GM04503 (cell line): ENCODE data around the gene AFAP1.
A peak's percentile ranks its signal among the peaks of the same experiment; 100 is the strongest.

Experiments used
- DNase-seq: peaks from one replicate; pipeline ENCODE4 v3.0.0-alpha.2; 2012; ENCODE audit warnings: low read depth

Gene AFAP1

DNA sequence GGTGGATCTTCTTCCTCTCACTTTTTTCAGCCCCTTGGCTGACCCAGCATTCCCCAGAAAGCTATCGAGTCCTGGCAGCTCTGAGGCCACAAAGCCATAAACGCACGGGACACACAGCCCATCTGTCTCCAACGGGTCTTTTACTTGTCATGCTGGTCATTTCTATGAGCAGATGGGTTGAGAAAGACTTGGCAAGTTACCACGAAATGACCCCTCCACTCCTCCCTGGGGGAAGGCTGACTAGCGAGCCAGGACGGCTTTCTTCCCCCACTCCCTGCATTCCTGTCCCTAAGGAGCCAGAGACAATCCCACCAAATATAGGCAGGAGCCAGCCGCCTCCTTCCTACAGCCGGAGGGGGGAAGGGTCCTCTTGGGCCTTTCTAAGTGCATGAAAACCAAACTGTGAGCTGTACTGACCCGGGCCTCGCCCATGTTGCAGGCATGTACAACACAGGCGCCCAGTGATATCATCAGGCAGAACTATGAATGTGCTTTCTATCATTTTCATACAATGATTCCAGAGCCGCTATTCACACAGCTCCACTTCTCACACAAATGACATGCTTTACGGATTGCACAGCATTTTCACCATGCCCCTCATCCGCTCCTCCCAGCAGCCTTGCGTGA lies 28.6 kb downstream of the AFAP1 start:
- DNase-seq = peak; percentile 78

DNA sequence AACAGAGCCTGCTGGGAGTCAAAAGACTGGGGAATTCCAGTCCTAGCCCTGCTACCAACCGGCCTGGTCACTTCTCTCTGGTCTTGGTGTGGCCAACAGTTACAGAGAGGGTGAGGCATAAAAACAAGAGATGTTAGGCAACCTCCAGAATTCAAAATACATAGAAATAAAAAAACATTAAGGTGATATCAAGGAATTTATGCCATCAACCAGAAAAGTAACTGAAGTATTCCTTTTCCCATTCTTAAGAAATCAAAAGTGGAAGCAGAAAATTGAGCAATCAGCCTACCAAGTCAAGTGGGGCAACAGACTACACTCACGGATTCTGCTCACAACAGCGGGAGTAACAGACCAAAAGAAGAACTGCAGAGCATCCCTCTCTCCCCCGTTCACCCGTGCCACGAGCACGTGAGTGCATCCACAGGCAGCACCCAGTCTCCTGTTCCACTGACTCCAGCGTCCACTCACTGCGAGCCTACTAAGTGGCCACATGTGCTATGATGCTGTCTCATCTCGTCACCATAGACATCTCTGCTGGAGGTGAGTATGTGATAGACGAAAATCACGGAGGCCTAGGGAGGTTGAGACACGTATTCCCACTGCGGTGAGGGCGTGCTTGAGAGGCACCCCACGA lies 29.3 kb downstream of the AFAP1 start:
- no peak for DNase-seq

DNA sequence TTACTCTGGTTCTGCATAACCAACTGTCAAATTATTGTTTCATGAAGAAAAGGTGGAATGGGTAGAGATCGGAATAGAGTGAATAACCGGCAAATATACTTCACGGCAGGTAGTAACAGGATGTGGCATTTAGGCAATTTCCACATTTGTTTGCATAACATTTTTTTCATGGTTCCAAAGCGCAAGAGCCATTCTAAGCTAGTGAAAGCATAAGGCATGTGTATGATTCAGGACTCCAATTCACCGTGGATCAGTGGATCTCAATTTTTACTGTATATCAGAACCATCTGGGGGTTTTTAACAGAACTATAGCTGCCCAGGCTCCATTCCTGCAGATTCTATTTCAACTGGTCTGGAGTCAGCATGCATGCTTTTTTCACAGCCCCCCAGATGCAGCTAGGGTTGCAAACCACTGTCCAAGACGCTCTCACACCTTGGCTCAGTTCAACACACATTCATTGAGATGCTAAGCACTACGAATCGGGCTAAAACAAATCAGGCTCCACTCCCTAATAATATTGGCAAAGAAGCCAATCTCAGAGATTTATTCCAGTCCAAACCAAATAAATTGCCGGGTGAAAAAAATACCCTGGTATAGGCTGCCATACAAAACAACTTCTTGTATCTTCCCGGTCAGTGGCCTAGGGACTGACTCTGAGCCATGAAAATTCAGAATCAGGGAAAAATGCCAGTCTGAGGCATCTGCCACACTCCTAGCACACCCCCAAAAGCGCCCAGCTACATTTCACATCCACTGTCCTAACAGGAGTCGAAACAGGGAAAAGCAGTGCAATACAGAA lies 30.0 kb downstream of the AFAP1 start:
- no peak for DNase-seq

DNA sequence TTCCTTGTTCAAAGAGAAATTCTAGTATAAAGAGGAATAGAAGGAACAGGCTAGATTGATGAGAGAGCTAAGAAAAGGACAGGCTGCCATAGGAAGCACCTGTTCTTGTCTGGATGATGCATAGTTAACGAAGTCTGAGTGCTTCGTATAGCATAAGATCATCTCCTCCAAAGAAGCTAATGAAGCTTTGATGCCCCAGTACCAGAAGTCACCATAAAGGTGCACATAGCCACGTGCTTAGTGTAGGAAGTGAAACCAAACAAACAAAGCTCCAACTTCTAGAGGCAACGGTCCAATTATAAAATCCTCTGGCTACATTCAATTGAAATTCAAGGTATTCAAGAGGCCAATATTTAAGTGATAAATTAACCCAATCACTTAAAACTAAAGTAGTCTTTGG lies 31.0 kb downstream of the AFAP1 start:
- DNase-seq = no peak

DNA sequence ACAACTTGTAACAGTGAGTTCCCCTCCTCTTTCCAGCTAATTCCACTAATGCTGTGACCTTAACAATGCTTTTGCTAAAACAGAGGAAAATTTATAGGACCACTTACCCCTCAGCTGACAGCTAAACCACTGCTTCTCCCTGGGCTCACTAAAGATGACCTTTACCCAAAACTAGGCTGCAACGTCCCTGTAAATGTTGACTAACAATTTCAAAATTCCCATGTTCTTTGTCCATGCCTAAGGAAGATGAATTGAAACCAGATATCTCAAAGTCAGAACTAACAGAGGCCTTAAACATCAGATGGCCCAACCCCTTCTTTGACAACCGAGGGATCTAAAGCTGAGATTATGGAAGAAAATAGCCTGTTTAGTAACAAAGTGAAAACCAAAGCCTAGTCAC lies 32.5 kb downstream of the AFAP1 start:
- DNase-seq = no peak

DNA sequence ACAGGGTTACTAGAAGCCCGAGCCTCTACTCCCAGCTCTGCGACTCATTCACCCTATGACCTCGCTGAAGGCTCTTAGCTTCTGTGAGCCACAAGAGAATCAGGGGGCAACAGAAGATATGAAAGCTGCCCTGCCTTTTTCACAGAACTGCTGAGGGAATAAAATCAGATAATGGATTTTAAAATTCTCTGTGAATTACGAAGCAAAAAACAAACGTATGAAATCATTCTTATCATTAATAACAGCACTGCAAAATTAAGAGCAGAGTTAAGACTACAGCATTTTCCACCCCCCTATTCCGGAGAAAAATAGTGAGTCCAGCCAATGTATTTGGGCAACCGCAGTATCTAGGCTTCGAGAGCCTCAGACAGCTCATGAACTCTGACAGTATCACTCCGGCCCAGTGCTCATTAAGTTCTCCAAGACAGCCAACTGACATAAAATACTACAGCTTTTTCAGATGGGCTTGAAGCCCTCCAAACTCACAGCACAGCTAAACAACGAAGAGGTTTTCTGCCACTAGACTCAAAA lies 33.4 kb downstream of the AFAP1 start:
- DNase-seq = no peak

DNA sequence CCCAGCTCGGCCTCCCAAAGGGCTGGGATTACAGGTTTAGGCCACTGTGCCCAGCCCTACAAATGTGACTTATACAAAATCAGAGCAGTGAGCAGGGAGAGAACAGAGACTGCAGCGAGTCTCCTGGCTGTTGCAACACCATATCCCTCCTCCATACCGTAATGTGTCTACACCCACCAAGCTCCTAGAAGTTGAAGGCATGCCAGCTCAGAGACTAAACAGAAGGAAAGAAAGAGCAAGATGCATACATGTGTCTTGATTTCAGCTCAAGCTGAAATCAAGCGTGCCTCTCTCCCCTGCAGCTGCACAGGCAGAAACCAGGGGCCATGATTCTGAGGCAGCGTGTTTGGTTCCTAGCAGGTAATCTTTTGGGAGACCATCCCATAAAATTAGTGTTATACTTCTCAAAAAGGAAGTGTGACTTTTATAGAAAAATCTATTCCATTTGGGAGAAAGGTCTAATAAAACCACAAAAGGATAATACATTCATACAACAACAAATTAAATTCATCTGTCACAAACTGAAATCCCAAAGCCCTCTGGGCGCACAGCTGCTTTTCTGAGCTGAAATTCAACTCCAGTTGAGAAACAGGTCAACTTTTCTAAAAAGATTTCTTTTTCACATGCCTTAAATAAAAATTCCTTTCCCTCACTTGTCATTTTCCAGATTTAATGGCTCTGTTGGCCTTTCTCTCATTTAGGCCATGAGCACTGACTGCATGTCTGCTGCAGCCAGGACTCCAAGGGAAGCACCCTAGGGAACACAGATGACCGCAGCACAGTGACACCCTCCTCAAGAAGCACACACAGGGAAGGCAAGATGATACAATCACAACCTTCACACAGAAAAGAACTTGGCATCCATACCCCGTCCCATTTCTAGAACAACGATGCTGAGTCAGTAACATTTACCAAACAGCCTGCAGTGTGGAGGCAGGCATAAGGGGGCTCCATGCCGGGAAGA lies 34.4 kb downstream of the AFAP1 start:
- DNase-seq = peak; percentile 89

DNA sequence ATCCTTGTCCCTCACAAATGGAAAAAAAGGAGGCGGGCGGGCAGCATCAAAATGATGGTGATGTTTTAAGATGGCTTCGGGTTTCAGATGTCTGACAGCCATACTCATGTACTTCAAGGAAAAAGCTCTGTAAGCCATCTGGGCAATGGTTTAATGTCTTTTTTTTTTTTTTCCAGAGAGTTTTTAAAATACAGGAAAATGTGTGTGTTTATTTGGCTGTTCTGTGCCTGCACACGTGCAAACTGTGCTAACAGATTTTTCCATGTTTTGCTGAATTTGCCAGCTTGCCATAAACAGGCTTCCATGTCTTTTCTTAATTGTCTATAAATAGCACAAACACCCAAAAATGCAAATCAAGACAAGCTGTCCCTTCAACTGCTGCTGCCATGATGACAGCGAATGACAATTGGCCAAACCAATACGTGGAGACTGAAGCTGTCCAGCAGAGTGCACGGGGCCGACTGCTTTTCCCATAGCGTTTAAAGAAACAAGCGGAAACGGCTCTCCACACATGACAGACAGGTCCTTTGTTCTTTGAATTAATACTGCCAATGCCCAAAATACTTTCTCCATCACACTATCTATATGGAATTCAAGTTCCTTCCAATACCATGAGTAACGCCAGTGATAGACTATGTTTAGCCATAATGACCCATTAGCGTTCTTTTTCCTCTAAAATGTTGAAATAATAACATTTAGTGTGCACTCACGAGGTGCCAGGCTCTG lies 35.7 kb downstream of the AFAP1 start:
- peak; percentile 95 for DNase-seq

DNA sequence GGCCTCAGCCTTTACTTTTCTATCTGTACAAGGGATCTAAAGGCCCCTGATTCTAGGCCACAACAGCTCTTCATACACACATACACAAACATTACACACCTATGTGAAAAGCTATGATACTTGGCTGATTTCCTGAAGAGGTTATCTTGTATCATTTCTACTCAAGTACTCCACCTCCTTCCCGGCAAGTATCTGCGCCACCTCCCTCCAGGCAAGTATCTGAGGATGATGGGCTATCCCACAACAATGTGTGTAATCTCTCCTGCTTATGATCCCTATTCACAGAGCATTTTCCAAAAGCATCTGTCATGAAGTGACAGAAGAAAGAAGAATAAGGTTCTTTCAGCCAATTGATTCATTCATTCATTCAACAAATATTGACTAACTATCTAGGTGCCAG lies 36.8 kb downstream of the AFAP1 start:
- DNase-seq = no peak

DNA sequence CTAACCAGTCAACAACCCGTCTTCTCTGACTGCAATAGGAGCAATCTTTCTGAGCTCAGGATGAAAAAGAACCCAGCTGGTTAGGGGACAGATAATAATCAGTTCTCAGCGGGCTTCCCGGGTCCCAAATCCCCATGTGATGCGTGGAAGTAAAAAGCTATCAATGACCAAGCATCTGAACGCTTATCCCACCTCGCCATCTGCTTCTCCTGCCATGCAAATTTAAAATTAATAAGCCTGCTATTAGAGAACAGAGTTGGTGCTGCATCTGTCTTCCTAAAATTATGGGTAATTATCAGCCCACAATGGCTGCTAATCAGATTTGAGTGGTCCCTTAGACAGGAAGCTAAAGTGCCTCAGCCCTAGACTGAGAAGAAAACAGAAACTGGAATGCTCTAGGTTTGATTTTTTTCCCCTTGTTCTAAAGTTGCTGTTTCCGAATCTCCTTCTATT lies 37.5 kb downstream of the AFAP1 start:
- no peak for DNase-seq

DNA sequence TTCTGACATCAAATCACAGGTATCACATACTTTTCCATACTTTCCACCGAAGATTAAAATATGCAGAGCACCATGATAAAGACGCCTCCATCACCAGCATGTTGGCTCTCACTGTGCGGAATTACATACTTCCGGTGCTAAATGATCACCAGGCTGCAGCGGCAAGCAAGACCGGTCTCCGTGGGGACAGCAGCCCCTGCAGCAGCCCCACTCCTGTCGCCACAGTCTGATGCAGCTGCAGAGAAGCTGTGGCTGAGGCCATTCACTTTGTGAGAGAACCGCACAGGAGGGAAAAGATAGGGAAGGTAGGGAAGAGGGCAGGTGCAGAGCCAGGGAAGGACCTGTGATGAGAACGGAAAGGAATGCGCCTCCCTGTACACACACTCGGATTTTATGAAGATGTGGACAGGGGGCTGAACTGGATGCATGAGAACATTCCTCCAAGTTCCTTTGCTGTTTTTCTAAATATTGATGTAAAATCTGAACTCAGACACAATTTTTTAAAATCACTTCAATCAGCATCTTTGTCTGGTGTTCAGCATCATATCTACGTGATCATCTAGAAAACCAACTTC lies 38.3 kb downstream of the AFAP1 start:
- no peak for DNase-seq

DNA sequence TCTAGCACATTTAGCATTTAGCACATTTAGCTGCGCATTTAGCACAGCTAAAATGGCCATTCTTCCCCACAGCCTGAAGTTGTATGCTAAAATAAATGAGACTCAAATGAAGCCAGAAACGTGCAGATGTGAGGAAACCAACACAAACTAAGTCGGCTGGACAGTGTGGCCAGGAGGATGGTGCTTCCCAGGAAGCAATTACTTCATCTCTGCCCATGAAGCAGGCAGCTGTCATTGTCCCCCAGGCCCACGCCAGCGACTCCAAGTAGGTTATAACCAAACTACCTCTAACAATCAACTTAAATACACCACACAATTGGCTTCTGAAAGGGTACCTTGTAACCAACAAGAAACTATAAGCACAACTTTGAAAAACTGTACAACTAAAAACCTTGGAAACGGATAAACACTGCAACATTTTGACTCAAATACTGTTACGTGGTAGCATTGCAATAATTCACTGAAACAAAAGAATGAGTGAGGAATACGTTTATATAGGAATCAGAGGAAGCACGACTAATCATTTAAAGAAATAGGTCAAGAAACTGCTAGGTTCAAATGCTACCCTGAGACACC lies 39.2 kb downstream of the AFAP1 start:
- DNase-seq = no peak

DNA sequence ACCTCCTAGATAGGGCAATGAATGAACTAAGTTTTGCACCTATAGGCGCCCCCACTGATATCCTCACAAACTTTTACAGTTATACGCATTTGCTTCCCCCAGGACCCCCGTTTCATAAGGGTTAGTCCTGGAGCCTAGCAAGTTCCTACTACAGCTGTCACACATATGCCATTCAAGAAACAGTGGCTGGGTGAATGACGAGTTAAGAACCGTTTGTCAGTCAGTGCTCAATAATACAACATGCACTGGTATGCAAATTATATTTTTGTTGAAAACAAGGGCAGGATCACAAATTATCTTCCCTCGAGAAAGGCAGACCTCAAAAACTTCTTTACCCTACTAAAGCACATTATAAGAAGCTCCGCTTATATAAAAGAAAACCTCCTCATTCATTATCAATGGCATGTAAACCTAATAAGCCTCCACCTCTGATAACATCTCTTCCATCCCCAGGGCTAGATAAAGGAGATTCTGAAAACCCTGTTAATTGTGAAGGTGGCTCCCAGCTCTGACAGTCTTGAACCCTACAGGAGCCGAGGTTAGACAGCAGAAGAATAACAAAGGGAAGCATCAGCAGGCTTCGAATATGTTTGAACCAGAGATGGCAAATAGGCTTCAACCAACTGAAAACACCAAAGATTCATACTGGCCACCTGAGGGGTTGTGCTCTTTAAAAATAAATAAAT lies 40.3 kb downstream of the AFAP1 start:
- DNase-seq = no peak

DNA sequence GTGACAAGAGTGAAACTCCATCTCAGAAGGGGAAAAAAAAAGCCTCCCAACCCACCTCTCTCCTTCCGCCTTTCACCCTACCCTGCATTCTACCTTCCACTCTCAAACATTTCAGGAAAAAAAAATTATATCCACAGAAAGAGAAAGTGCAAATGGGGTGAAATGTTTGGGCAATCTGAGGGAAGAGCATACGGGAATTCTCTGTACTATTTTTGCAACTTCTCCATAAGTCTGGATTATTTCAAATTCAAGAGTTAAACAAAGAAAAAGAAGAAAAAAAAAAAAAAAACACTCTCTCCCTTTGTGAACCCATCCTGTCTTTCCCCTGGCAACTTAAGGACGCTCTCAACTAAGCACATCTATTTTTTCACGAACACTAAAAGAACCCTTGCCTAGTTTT lies 41.3 kb downstream of the AFAP1 start:
- DNase-seq = no peak

DNA sequence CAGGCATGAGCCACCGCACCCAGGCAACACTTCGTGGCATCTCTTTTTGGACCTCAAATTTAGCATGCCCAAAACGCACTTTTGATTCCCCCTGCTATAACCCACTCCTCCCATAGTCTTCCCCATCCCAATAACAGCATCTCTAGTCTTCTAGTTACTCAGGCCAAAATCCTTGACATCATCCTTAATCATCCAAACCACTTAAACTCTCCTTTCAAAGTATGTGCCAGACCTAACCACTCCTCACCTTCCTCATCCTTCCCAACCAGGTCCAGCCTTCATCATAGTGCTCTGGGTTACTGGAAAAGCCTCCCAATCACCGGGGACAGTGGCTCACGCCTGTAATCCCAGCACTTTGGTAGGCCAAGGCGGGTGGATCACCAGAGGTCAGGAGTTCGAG lies 41.9 kb downstream of the AFAP1 start:
- DNase-seq = no peak

DNA sequence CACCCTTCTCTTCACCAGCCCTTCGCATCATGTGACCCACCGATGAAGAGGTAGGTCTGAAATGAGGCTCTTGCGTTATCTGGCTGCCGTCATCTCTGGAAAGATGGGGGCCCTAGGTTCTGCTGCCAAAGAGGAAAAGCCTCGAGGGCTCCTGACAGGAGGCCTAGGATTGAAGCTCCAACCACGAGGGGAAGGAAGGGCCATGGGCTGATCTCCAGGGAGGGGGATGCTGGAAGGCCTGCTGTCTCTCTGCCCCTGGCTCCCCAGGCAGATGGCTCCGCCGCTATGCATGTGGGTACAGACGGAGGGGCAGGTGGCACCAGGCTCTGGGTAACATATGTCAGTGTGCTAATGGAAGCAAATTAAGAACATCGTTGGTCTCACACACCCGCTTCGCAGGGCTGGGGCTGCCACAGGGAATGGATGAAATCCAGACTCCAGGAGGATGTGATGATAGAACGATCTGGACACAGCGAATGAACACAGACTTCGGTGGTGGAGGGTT lies 44.9 kb downstream of the AFAP1 start:
- DNase-seq = no peak

DNA sequence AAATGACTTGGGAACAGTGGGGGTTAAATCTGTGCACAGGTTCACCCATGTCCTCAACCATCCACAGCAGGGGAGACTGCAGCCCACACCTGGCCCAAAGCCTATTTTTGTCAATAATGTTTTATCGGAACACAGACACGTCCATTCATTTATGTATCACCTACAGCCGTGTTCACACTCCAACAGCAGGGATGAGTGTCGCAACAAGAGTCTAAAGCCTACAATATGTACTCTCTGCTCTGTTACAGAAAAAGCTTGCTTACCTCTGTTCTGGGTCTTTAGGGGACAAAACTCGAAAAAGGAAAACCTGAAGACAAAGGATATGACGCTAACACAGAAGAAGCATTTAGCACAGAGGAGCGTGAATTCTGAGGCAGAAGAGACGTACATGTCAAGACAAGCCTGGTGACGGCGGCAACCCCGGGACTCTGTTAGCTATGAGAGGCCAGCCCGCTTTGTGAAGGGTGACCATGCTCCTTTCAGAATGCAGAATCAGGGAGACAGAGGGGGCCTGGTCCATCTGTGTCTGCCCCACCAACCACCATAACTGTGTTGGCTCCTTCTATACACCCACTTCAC lies 45.5 kb downstream of the AFAP1 start:
- no peak for DNase-seq

DNA sequence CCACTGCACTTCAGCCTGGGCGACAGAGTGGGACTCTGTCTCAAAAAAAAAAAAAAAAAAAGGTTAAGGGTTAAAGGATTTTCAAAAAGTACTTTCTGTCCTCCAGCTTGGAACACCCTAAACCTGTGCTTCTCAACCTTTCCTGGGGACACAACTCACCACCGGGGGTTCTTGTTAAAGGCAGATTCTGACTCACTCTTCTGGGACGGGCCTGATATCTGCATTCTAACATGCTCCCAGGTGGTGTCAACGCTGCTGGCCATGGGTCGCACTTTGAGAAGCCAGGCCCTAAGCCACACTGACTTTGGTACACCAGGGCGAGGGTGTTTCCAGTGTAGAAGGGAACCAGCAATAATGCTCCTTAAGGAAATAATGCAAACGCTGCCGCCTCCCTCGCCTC lies 46.1 kb downstream of the AFAP1 start:
- no peak for DNase-seq
